Retinal pigment epithelial cell (primary cell): ENCODE data around the gene ATP8A1.
A peak's percentile ranks its signal among the peaks of the same experiment; 100 is the strongest.

Experiments
- DNase-seq: peaks from one replicate; pipeline ENCODE4 v3.0.0-alpha.2; 2010; ENCODE audit warnings: low read depth
- H3K4me3 ChIP-seq: 2 replicates; pipeline ENCODE4 v1.5.1; 2011; ENCODE audit warnings: mild to moderate bottlenecking, low read length, control low read depth, moderate library complexity
- TF ChIP-seq, protein P1 (sequence below): conservative IDR thresholded peaks from 2 replicates; pipeline ENCODE4 v1.5.1; 2011; ENCODE audit warnings: low read depth, low read length, control low read depth, inconsistent platforms

Gene ATP8A1

GRCh38 chr4:42425146-42426065 is 231.5 kb downstream of the ATP8A1 start:
- no peak for DNase-seq
- no peak overlapping the region for H3K4me3 ChIP-seq
- TF ChIP-seq, protein P1, sequence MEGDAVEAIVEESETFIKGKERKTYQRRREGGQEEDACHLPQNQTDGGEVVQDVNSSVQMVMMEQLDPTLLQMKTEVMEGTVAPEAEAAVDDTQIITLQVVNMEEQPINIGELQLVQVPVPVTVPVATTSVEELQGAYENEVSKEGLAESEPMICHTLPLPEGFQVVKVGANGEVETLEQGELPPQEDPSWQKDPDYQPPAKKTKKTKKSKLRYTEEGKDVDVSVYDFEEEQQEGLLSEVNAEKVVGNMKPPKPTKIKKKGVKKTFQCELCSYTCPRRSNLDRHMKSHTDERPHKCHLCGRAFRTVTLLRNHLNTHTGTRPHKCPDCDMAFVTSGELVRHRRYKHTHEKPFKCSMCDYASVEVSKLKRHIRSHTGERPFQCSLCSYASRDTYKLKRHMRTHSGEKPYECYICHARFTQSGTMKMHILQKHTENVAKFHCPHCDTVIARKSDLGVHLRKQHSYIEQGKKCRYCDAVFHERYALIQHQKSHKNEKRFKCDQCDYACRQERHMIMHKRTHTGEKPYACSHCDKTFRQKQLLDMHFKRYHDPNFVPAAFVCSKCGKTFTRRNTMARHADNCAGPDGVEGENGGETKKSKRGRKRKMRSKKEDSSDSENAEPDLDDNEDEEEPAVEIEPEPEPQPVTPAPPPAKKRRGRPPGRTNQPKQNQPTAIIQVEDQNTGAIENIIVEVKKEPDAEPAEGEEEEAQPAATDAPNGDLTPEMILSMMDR: no peak

GRCh38 chr4:42420140-42420539 is 236.8 kb downstream of the ATP8A1 start:
- no peak overlapping the region for H3K4me3 ChIP-seq
- no peak for DNase-seq
- TF ChIP-seq, protein P1: no peak

- TF ChIP-seq, protein P1: no peak
- DNase-seq: no peak
- H3K4me3 ChIP-seq: no peak overlapping the region
These were observed 239.4 kb downstream of the ATP8A1 start for GRCh38 chr4:42417550-42417949.

- TF ChIP-seq, protein P1: no peak
- no peak for DNase-seq
These were observed 240.9 kb downstream of the ATP8A1 start for GRCh38 chr4:42416017-42416416.

DNA sequence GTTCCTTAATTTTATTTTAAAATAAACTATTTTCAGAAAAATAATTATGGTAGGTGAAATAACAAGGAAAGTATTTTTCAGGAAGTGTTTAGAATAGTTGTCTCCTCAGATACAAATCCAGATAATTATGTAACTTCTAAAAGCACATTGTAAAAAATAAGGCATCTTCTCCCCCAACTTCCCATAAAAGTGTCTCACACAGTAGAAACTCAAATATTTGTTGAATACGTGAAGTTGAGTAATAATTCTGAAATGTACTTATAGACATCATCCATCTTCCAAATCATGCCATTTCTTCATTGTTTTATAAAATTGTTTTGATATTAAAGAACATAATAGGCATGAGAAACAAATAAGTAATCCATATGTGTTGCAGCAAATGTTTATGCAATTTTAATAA is 241.6 kb downstream of the ATP8A1 start:
- DNase-seq: no peak
- no peak overlapping the region for H3K4me3 ChIP-seq
- TF ChIP-seq, protein P1: no peak

More at GRCh38 chr4:42416017-42416416, 240.9 kb downstream of the ATP8A1 start:
- H3K4me3 ChIP-seq: no peak overlapping the region

DNA sequence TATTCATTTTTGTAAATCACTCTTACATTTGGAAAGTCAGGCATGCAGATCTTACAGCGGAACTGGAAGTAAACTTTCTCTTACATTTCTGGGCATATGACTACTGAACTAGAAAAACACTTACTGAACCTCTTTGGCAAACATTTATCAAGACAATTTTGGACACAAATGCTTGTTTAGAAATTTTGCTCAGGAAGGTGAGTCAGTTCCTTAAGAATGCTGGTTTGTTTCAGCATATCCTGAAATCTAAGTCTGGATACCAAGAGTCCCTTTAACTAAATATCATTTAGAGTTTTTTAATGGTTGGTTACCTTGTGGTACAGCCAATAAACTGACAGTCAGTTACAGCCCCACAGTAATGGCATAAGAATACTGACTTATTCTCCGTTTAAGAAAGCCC is 244.7 kb downstream of the ATP8A1 start:
- H3K4me3 ChIP-seq: no peak overlapping the region
- peak; percentile 53 for DNase-seq
- TF ChIP-seq, protein P1: no peak

DNA sequence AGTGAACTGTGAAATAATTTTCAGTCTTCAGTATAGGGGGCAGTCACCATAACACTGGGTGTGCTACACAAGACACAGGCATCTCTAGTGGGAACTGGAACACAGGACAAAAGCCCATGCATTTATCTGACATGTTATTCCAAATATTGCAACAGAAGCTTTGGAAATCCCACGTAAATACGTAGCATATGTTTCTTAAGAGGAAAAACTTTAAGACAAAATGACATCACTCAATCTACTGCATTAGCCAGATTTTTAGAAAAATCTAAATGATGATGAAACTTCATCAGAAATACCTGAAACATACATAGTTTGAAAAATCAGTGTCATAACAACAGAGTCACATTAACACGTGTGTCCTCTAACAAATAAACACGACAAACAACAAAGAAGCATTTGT is 245.1 kb downstream of the ATP8A1 start:
- TF ChIP-seq, protein P1: no peak
- no peak overlapping the region for H3K4me3 ChIP-seq
- DNase-seq: no peak
